GM23248 (cell line): Measurements from ENCODE around the gene GRM7. TPM values are rescaled to one million over a fixed set of nuclear protein-coding genes. Genes with fewer than 3 reads are reported as not detected.

Experiments used
- DNase-seq: peaks from one replicate; pipeline ENCODE4 v3.0.0-alpha.2; 2015
- H2AFZ ChIP-seq: fragments of 200-600 bp; sonication (generic); 2 replicates; pipeline ENCODE4 v1.6.1; 2016; ENCODE audit warnings: antibody characterized with exemption
- H3F3A ChIP-seq: fragments of 200-600 bp; sonication (generic); 2 replicates; pipeline ENCODE4 v1.6.1; 2016; ENCODE audit warnings: mild to moderate bottlenecking, antibody characterized with exemption, mixed run types; ENCODE audit not compliant: insufficient read depth
- H3K27ac ChIP-seq: fragments of 200-600 bp; sonication (generic); 2 replicates; pipeline ENCODE4 v1.5.1; 2016; ENCODE audit warnings: mild to moderate bottlenecking
- H3K27me3 ChIP-seq: fragments of 200-600 bp; sonication (generic); replicated peaks from 2 replicates; pipeline ENCODE4 v1.6.1; 2016; ENCODE audit warnings: mild to moderate bottlenecking; ENCODE audit not compliant: insufficient read depth
- H3K36me3 ChIP-seq: fragments of 200-600 bp; sonication (generic); 2 replicates; pipeline ENCODE4 v1.6.1; 2016; ENCODE audit warnings: low read depth, mild to moderate bottlenecking
- H3K4me1 ChIP-seq: fragments of 200-600 bp; sonication (generic); 2 replicates; pipeline ENCODE4 v1.6.1; 2016; ENCODE audit warnings: mild to moderate bottlenecking; ENCODE audit not compliant: insufficient read depth
- H3K4me2 ChIP-seq: fragments of 200-600 bp; sonication (generic); one replicate; pipeline ENCODE4 v1.6.1; 2016; ENCODE audit warnings: mild to moderate bottlenecking; ENCODE audit not compliant: unreplicated experiment
- H3K4me3 ChIP-seq: fragments of 200-600 bp; sonication (generic); 2 replicates; pipeline ENCODE4 v1.5.1; 2016; ENCODE audit warnings: mild to moderate bottlenecking
- H3K79me2 ChIP-seq: fragments of 200-600 bp; sonication (generic); 2 replicates; pipeline ENCODE4 v1.6.1; 2016; ENCODE audit warnings: mild to moderate bottlenecking; ENCODE audit not compliant: insufficient read depth
- H3K9ac ChIP-seq: fragments of 200-600 bp; sonication (generic); 2 replicates; pipeline ENCODE4 v1.6.1; 2016; ENCODE audit warnings: mild to moderate bottlenecking
- H3K9me2 ChIP-seq: fragments of 200-600 bp; sonication (generic); 2 replicates; pipeline ENCODE4 v1.6.1; 2016; ENCODE audit warnings: mixed run types, mild to moderate bottlenecking, moderate library complexity; ENCODE audit not compliant: insufficient read depth
- H3K9me3 ChIP-seq: fragments of 200-600 bp; sonication (generic); one replicate; pipeline ENCODE4 v1.6.1; 2017; ENCODE audit warnings: low read depth
- H4K20me1 ChIP-seq: fragments of 200-600 bp; sonication (generic); 2 replicates; pipeline ENCODE4 v1.6.0; 2016; ENCODE audit not compliant: insufficient read depth
- EZH2 ChIP-seq: fragments of 200-600 bp; sonication (generic); IDR thresholded peaks from 2 replicates; pipeline ENCODE4 v1.6.1; 2018; ENCODE audit warnings: antibody characterized with exemption, mild to moderate bottlenecking; ENCODE audit not compliant: insufficient read depth, poor library complexity, severe bottlenecking
- EZH2phosphoT487 ChIP-seq: fragments of 200-600 bp; sonication (generic); IDR thresholded peaks from 2 replicates; pipeline ENCODE4 v1.6.1; 2018; ENCODE audit warnings: antibody characterized with exemption, moderate library complexity, mild to moderate bottlenecking, low read depth; ENCODE audit not compliant: insufficient read depth
- WGBS, 2 experiments: methylation state at CpG; one replicate each; pipeline ENCODE4 v1.1.6; 2015 to 2017; ENCODE audit warnings: low lambda C conversion rate in 2 of 2, low coverage in 1 of 2; ENCODE audit errors: missing lambda C conversion rate in 2 of 2; 5-methylcytosine and 5-hydroxymethylcytosine counted together
- in situ Hi-C: fragments of 300-500 bp; cut with MboI; formaldehyde crosslinking; loops from 2 replicates; pipeline ENCODE4 v1.15.0; 2020
- polyA plus RNA-seq: library from polyadenylated mRNA; unstranded; fragments of >200 nt; fragmentation: Nextera tagmentation; extraction: Ambion mirVana; gene quantifications from 2 replicates; pipeline ENCODE4 v1.2.1, GENCODE V29; 2016
- total RNA-seq: library from RNA; depleted of rRNA; stranded (reverse); fragments of >200 nt; shearing (Covaris generic); gene quantifications from 2 replicates; pipeline ENCODE4 v1.2.3, GENCODE V29; 2014

The GRM7 gene
- total and polyA plus RNA-seq, 2 experiments from 2014 or later, result not detected

- TF ChIP-seq EZH2phosphoT487 (no peak), EZH2 (no peak)
- 6 to 8% methylated on average over 2 of the region's 2 CpGs for WGBS, 2 experiments
- H2AFZ ChIP-seq, result no peak overlapping the region
Observed at GRCh38 chr3:7573330-7573729, 712.4 kb downstream of the GRM7 start.

DNA sequence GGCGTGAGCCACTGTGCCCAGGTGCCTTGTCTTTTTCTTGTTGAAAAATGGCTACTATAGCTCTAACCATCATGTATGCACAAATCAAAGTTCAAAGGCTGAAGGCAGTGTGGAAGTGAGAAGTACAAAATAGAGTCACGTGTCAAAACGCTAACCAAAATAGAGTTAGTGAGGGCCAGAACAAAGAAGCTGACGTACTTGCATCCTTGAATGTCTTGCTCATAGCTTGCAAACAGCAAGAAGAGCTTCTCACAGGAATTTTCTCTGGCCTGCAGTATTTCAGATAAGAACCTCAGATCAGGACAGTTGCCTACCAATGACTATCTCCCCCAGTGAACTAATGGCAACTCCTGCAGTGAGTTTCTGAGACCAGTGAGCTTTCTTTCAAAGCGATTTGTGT, 713.5 kb downstream of the GRM7 start:
- Histone ChIP-seq H3F3A (no peaks in the 10 kb centered on the region), H3K79me2 (no peaks in the 10 kb centered on the region), H3K9me2 (no peaks in the 10 kb centered on the region), H3K4me3 (no peak overlapping the region), H3K27me3 (no peaks in the 10 kb centered on the region), H3K4me1 (no peaks in the 10 kb centered on the region), H3K27ac (no peak overlapping the region), H3K4me2 (no peak overlapping the region), H3K9ac (no peak overlapping the region), H4K20me1 (no peaks in the 10 kb centered on the region), H3K36me3 (no peaks in the 10 kb centered on the region), H3K9me3 (no peaks in the 10 kb centered on the region), H2AFZ (no peak overlapping the region)
- 42 to 58% methylated on average over 5 of the region's 5 CpGs for WGBS, 2 experiments
- no peak for DNase-seq
- TF ChIP-seq EZH2phosphoT487, result no peak
- TF ChIP-seq EZH2, result no peak
- in situ Hi-C loops, result no loop called here

More at GRCh38 chr3:7573330-7573729, 712.4 kb downstream of the GRM7 start:
- no peak overlapping the region for H3K4me3 ChIP-seq
- H3K4me2 ChIP-seq, result no peak overlapping the region
- H3K36me3 ChIP-seq, result no peaks in the 10 kb centered on the region
- no peaks in the 10 kb centered on the region for H3K27me3 ChIP-seq
- no peaks in the 10 kb centered on the region for H3F3A ChIP-seq
- no peaks in the 10 kb centered on the region for H3K4me1 ChIP-seq
- H3K9me3 ChIP-seq, result no peaks in the 10 kb centered on the region
- no peak for DNase-seq
- H3K27ac ChIP-seq, result no peak overlapping the region
- H3K79me2 ChIP-seq, result no peaks in the 10 kb centered on the region
- in situ Hi-C loops, result no loop called here
- no peaks in the 10 kb centered on the region for H4K20me1 ChIP-seq
- no peak overlapping the region for H3K9ac ChIP-seq
- no peaks in the 10 kb centered on the region for H3K9me2 ChIP-seq

GRCh38 chr3:7576071-7576470, 715.2 kb downstream of the GRM7 start:
- H3K9me2 ChIP-seq, result no peaks in the 10 kb centered on the region
- no peaks in the 10 kb centered on the region for H3K4me1 ChIP-seq
- H3K4me2 ChIP-seq, result no peak overlapping the region
- H2AFZ ChIP-seq, result no peak overlapping the region
- no peaks in the 10 kb centered on the region for H3K36me3 ChIP-seq
- H3K27ac ChIP-seq, result no peak overlapping the region
- no peaks in the 10 kb centered on the region for H4K20me1 ChIP-seq
- no peak overlapping the region for H3K9ac ChIP-seq
- no peaks in the 10 kb centered on the region for H3K27me3 ChIP-seq
- WGBS, 2 experiments, result 0 to 3% methylated on average over 1 of the region's 1 CpG
- in situ Hi-C loops, result no loop called here
- TF ChIP-seq EZH2, result no peak
- TF ChIP-seq EZH2phosphoT487, result no peak
- DNase-seq, result no peak
- peaks cover 4% of the 10 kb centered on the region for H3K9me3 ChIP-seq
- no peak overlapping the region for H3K4me3 ChIP-seq
- no peaks in the 10 kb centered on the region for H3F3A ChIP-seq
- H3K79me2 ChIP-seq, result no peaks in the 10 kb centered on the region

DNA sequence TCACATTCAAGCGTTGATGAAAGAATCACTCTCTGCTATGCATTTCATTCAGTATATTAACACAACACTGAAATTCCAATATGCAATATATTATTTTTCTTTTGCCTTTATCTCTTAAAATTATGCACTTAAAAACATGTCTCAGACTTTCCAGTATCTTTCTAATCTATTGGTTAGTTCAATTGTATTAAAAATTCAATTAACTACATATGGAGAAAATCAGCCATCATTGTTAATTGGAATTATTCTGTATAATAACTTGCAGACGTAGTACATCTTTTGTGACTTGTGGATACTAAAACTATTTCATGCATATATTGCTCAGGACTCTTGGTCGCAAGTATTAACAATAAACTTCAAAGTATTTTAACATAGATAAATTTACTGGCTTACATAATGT, 715.6 kb downstream of the GRM7 start:
- DNase-seq, result no peak
- Histone ChIP-seq H3K4me2 (no peak overlapping the region), H4K20me1 (no peaks in the 10 kb centered on the region), H3K9me3 (peaks cover 4% of the 10 kb centered on the region), H3K27ac (no peak overlapping the region), H3K36me3 (no peaks in the 10 kb centered on the region), H3K9ac (no peak overlapping the region), H3K4me1 (no peaks in the 10 kb centered on the region), H3K79me2 (no peaks in the 10 kb centered on the region), H3K4me3 (no peak overlapping the region), H2AFZ (no peak overlapping the region), H3K9me2 (no peaks in the 10 kb centered on the region), H3K27me3 (no peaks in the 10 kb centered on the region), H3F3A (no peaks in the 10 kb centered on the region)
- WGBS, 2 experiments, result 37 to 40% methylated on average over 3 of the region's 3 CpGs
- no peak for TF ChIP-seq EZH2
- no peak for TF ChIP-seq EZH2phosphoT487
- in situ Hi-C loops, result no loop called here

- H3K9me2 ChIP-seq, result no peaks in the 10 kb centered on the region
- TF ChIP-seq EZH2phosphoT487, result no peak
- TF ChIP-seq EZH2, result no peak
- H3F3A ChIP-seq, result no peaks in the 10 kb centered on the region
- H3K27me3 ChIP-seq, result no peaks in the 10 kb centered on the region
- H2AFZ ChIP-seq, result no peak overlapping the region
- H3K9me3 ChIP-seq, result peaks cover 4% of the 10 kb centered on the region
- in situ Hi-C loops, result no loop called here
- H3K4me1 ChIP-seq, result no peaks in the 10 kb centered on the region
- H3K4me2 ChIP-seq, result no peak overlapping the region
- H4K20me1 ChIP-seq, result no peaks in the 10 kb centered on the region
- H3K79me2 ChIP-seq, result no peaks in the 10 kb centered on the region
- no peak for DNase-seq
- no peaks in the 10 kb centered on the region for H3K36me3 ChIP-seq
- no peak overlapping the region for H3K4me3 ChIP-seq
- WGBS, 2 experiments, result 0% methylated on average over 1 of the region's 1 CpG
- H3K27ac ChIP-seq, result no peak overlapping the region
- H3K9ac ChIP-seq, result no peak overlapping the region
Observed at GRCh38 chr3:7577513-7577912, 716.6 kb downstream of the GRM7 start.
